Mucosa of stomach (tissue), 1 donor: ENCODE data around the gene GPRIN3.
A peak's percentile ranks its signal among the peaks of the same experiment; 100 is the strongest.
"Not testable (repeated sequence)": the region's sequence is repeated elsewhere in the genome, so short reads cannot be mapped to it uniquely, and the experiment has no call there.

Experiments used
- H3K27me3 ChIP-seq: one replicate; pipeline ENCODE4 v1.7.0; 2013; ENCODE audit warnings: mild to moderate bottlenecking, low read length; ENCODE audit not compliant: control insufficient read depth, insufficient read depth
- H3K36me3 ChIP-seq: one replicate; pipeline ENCODE4 v1.7.0; 2013; ENCODE audit warnings: low read length; ENCODE audit not compliant: control insufficient read depth, insufficient read depth
- H3K4me1 ChIP-seq: one replicate; pipeline ENCODE4 v1.7.0; 2013; ENCODE audit warnings: mild to moderate bottlenecking, low read length; ENCODE audit not compliant: control insufficient read depth, insufficient read depth
- H3K4me3 ChIP-seq: one replicate; pipeline ENCODE4 v1.7.0; 2013; ENCODE audit warnings: low read length
- H3K9ac ChIP-seq: one replicate; pipeline ENCODE4 v1.7.0; 2013; ENCODE audit warnings: mild to moderate bottlenecking, low read length, moderate library complexity
- H3K9me3 ChIP-seq: one replicate; pipeline ENCODE4 v1.7.0; 2013; ENCODE audit warnings: mild to moderate bottlenecking, low read length, moderate library complexity; ENCODE audit not compliant: control insufficient read depth
- donor health status: Pancreatic carcinoma.

The GPRIN3 gene

DNA sequence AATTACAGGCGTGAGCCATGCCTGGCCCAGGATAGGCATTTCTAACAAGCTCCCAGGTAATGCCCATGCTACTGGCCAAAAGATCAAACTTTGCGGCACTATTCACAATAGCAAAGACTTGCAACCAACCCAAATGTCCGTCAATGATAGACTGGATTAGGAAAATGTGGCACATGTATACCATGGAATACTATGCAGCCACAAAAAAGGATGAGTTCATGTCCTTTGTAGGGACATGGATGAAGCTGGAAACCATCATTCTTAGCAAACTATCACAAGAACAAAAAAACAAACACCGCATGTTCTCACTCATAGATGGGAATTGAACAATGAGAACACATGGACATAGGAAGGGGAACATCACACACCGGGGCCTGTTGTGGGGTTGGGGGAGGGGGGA lies 1.6 kb upstream of the GPRIN3 start:
- not testable (repeated sequence) for H3K9me3 ChIP-seq, H3K4me3 ChIP-seq, H3K36me3 ChIP-seq, H3K9ac ChIP-seq, H3K27me3 ChIP-seq
- peaks cover 18% of the 10 kb centered on the region for H3K4me1 ChIP-seq

DNA sequence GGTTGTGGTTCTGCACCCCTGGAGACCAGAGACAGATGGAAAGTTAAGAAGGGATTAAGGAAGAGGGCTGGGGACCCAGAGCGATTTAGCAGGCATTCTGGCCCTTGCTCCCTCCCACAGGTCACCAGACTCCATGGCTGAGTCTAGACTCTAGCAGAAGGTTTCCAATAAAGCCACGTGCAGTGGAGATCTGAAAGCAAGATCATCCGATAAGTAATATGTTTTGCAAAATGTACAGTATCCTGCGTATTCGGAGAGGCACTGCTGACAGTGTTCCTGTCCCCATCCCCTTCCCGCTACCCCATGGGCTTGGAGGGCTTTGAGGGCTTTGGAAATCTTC lies 531 bp upstream of the GPRIN3 start:
- H3K36me3 ChIP-seq: no peaks in the 10 kb centered on the region
- peaks cover 18% of the 10 kb centered on the region for H3K4me1 ChIP-seq
- H3K9ac ChIP-seq: peak overlapping the region; percentile 72
- no peaks in the 10 kb centered on the region for H3K9me3 ChIP-seq
- H3K27me3 ChIP-seq: no peaks in the 10 kb centered on the region
- no peak overlapping the region for H3K4me3 ChIP-seq

DNA sequence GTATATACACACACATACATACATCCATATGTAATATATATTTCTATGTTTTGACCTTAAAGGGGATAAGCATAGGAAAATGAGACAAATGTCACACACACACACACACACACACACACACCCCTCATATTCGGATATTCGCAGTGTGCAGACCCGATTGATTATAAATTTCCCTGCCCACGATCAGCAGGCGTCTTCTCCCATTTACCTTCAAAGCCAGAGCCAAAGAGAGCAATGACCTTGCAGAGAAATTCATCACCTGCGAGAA lies 488 bp downstream of the GPRIN3 start:
- Histone ChIP-seq H3K9me3 (no peaks in the 10 kb centered on the region), H3K4me3 (peak overlapping the region; percentile 67), H3K9ac (peak overlapping the region; percentile 72), H3K36me3 (no peaks in the 10 kb centered on the region), H3K4me1 (peaks cover 18% of the 10 kb centered on the region), H3K27me3 (no peaks in the 10 kb centered on the region)

DNA sequence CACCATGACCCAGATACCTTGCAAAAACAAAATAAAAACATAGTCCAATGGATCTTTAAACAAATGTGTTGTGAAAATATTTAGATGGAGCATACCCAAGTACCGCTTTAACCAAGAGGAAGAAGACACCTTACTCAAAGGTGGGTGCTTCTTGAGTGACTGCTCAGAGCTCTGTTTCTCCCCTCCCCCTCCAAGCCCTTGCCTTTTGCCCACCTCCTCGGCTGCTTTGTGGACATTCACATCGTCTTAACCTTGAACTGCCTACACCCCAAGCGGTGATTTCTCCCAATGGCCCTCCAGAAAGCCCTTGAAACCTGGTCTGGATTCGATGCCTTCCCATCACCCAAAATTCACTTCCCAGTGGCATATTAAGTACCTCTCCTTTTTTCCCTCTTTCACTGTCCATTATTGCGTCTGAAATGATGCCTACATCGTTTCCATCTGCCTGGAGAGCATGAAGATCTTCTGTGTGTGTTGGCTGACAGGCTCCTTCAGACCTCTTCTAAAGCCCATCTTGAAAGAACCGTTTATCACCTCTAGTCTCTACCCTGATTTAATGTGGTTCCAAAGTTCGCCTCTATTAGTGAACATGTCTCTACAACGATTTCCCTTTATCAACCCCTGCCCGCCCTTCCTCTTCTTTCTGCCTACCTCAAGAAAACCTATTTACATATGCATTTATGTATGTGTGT lies 968 bp downstream of the GPRIN3 start:
- Histone ChIP-seq H3K4me3 (no peak overlapping the region), H3K9ac (peak overlapping the region; percentile 72), H3K27me3 (no peaks in the 10 kb centered on the region), H3K4me1 (peaks cover 18% of the 10 kb centered on the region), H3K9me3 (no peaks in the 10 kb centered on the region), H3K36me3 (no peaks in the 10 kb centered on the region)

DNA sequence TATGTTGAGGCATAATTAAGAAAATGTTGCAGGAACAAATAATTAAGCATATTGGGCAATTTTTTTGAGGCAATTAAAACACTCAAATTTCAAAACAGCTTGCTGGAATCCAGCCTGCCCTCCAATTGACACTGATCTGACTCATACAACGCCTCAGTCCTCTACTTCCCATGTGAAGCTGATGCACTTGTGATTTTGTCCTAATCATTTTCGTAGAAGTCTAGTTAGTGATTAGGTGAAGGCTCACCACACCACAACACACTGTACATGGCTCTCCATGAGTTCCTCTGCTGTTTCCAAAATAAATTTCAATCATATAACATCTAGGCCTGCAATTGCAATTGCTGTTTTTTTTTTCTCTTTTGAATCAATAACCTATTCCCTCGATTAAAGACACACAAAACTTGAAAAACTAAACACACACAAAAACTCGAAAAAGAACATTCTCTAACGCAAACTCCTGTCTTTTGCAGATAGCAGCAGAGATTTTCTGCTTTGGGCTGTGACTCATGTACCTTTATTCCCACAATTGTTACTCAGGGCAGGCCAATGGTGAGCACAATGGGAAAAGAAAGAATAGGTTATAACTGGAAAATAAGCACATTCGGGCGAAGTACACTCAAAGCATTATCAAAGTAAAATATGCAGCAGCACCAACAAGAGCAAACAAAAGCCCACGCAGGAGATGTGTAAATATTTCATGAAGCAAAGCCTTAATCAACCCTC lies 1.7 kb downstream of the GPRIN3 start:
- H3K4me1 ChIP-seq: peaks cover 18% of the 10 kb centered on the region
- H3K9me3 ChIP-seq: no peaks in the 10 kb centered on the region
- no peak overlapping the region for H3K4me3 ChIP-seq
- H3K9ac ChIP-seq: peak overlapping the region; percentile 72
- no peaks in the 10 kb centered on the region for H3K36me3 ChIP-seq
- H3K27me3 ChIP-seq: no peaks in the 10 kb centered on the region

DNA sequence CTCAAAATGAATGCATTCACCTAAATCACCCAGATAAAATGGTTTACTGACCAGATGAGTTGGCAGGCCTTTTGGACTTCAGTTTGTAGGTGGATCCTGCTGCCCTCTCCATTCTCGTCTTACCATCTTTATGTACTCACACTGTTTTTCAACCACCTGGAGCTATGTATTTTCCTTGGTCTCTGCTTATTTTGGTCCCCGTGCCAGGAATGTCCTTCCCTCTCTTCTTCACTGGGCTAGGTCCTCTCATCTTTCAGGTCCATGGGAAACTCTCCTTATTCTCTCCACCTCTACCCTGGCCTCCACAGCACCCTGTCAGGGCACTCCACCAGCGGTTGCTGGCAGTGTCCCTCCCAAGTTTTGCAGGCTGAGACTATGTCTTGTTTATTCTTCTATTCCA lies 2.6 kb downstream of the GPRIN3 start:
- Histone ChIP-seq H3K36me3 (no peaks in the 10 kb centered on the region), H3K4me1 (peaks cover 18% of the 10 kb centered on the region), H3K27me3 (no peaks in the 10 kb centered on the region), H3K9me3 (no peaks in the 10 kb centered on the region), H3K9ac (no peak overlapping the region), H3K4me3 (no peak overlapping the region)

DNA sequence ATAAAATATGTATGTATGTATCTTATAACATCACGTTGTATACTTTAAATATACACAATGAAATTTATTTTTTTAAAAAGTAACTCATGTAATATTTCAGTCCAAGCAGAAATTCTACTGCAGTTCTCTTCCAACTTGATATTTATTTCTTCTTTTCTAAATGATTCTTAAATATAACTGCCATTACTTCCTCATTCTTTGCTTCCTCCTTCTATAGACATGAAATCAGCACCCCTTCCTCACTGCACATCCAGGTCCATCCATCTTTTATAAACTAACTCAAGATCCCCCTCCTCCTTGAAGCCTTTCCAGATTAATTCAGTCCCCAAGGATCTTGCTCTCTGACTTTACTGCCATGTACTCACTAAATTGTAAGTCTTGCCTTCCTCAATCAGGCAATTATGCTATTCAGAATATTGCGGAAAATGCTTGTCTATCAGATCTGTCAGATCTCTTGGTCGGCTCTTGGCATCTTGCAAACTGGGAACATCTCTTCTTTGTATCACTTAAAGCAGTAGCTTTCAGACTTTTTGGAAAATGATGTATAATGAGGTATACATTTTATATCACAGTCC lies 3.7 kb downstream of the GPRIN3 start:
- no peak overlapping the region for H3K9ac ChIP-seq
- H3K4me1 ChIP-seq: peaks cover 18% of the 10 kb centered on the region
- H3K36me3 ChIP-seq: no peaks in the 10 kb centered on the region
- H3K9me3 ChIP-seq: no peaks in the 10 kb centered on the region
- H3K4me3 ChIP-seq: no peak overlapping the region
- H3K27me3 ChIP-seq: no peaks in the 10 kb centered on the region

DNA sequence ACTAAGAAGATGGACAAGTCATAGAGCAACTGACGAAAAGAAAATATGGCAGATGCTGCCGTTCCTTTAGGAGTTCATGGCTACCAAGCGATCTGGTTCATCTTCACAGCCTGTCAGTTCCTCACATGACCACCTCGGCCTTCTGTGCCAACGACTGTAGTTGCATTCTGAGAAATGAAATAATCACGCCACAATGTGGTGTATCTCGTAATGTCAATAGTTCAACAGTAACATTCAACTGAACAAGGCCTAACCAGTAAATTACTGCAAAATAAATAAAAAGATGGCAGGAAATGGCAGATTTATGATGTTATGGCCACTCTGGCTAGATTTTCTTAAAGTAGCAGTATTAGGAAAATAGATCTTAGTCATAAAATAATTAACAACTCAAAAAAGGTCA lies 4.4 kb downstream of the GPRIN3 start:
- Histone ChIP-seq H3K27me3 (no peaks in the 10 kb centered on the region), H3K4me3 (no peak overlapping the region), H3K9ac (no peak overlapping the region), H3K9me3 (no peaks in the 10 kb centered on the region), H3K4me1 (peaks cover 24% of the 10 kb centered on the region), H3K36me3 (no peaks in the 10 kb centered on the region)

DNA sequence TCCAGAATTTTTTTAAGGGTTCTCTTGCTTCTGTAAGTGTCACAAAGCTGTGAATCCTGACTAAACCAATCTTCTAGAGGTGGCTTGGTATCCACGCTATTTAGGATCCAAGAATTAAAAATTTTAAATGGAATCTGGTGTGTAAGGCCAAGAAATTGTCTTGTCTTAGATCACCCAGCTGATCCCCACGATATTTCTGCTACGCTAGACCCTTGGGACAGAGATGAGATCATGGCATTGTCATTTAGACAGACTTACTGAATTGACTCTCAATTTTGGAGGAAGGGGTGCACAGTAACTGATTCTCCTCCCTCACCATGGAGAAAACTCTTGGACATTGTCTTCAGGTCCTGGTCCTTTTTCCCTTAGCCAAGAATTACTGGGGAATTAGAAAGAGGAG lies 5.7 kb downstream of the GPRIN3 start:
- Histone ChIP-seq H3K4me3 (no peak overlapping the region), H3K9me3 (no peaks in the 10 kb centered on the region), H3K9ac (no peak overlapping the region), H3K4me1 (peaks cover 32% of the 10 kb centered on the region), H3K36me3 (no peaks in the 10 kb centered on the region), H3K27me3 (no peaks in the 10 kb centered on the region)

DNA sequence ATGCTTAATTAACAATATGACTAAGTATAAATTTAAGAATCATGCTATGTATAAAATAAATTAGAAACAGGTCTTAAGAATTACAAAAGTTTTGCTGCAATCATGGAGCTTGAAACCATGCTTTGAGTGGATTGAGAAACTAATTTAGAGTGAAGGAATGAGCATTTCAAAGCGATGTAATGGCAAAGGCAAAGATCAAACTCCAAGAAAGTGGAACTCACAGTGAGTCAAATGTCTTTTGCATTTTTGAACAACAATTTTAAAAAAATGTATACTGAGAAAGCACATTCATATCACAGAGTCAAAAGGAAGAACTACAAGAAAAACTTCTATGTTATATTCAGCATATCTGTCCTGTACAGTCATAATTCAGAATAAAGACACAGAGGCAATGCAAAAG lies 6.6 kb downstream of the GPRIN3 start:
- Histone ChIP-seq H3K9me3 (no peaks in the 10 kb centered on the region), H3K27me3 (no peaks in the 10 kb centered on the region), H3K4me1 (peaks cover 31% of the 10 kb centered on the region), H3K4me3 (no peak overlapping the region), H3K9ac (no peak overlapping the region), H3K36me3 (no peaks in the 10 kb centered on the region)

DNA sequence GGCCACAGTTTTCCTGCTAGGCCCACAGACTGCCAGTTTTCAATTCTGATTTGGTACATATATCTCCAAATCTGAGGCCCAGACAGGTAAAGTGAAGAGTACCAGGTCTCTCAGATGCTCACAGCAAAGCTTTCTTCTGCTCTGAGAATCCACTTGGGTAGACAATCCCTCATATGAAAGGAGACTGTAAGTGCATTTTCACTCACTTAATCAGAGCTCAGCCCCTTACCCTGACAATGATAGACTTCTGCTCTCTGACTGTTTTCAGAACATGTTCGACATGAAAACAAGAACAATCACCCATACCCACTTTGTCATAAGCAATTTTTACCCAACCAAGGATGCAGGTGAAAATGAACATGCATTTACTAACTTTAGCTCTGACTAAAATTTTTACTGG lies 7.1 kb downstream of the GPRIN3 start:
- Histone ChIP-seq H3K27me3 (no peaks in the 10 kb centered on the region), H3K36me3 (no peaks in the 10 kb centered on the region), H3K4me1 (peaks cover 30% of the 10 kb centered on the region), H3K9me3 (no peaks in the 10 kb centered on the region), H3K4me3 (no peak overlapping the region), H3K9ac (no peak overlapping the region)

DNA sequence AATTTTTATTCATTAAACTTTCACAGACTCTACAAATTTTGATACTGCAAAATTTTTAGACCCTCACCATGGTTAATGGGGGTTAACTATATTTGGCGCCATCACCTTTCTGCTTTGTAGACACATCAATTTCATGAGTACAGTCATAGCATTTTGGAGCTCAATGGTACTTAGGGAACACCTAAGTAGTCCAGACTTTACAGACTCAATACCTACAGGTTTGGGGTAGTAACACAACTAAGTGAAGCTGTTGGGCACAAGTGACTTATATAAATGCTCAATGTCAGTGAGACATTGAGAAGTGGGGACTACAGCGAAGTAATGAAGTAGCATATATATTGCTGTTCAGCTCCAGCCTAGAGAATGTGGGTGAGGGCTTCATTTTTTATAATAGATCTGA lies 7.5 kb downstream of the GPRIN3 start:
- Histone ChIP-seq H3K9ac (no peak overlapping the region), H3K4me1 (peaks cover 34% of the 10 kb centered on the region), H3K9me3 (no peaks in the 10 kb centered on the region), H3K4me3 (no peak overlapping the region), H3K27me3 (no peaks in the 10 kb centered on the region), H3K36me3 (no peaks in the 10 kb centered on the region)
